Measurements from ENCODE around the gene GARNL3. TPM values are rescaled to one million over a fixed set of nuclear protein-coding genes. Genes with fewer than 3 reads are reported as not detected.

The GARNL3 gene
- total RNA-seq (2014; rRNA removed; shearing (Covaris generic)) (17.2 and 21.1 TPM in 2 replicates), total RNA-seq (2022) (16.1 and 23.2 TPM in 2 replicates), Bru-seq, nascent RNA (percentile 56 among the genes with signal in this experiment), BruChase-seq, experiment 1, labeled RNA remaining after a 6-hour chase (percentile 49 among the genes with signal in this experiment), BruChase-seq, experiment 2, labeled RNA remaining after a 2-hour chase (percentile 54 among the genes with signal in this experiment)
- long read RNA-seq, partial matches to known transcripts, result 1 of 11 reads
- long read RNA-seq, other reads (novel, unspliced or antisense), result 10 of 11 reads

GRCh38 chr9:127264462-127265219, at the start of gene GARNL3:
GARNL3 (plus strand) TSS chr9:127264774; CDS start chr9:127264878, 104 bp downstream.
- CTCF ChIA-PET (ENCODE audit: unreplicated experiment), result no interaction called here
- no peak within 1 kb of the TSS for H3K27ac ChIP-seq (ENCODE audit: low read depth, low read length, poor library complexity, severe bottlenecking)
- no peaks in the 10 kb centered on the region for H3K9me3 ChIP-seq (ENCODE audit: low read length)
- no peak within 1 kb of the TSS for H3K4me2 ChIP-seq (ENCODE audit: low read length)
- no peak within 1 kb of the TSS for H3K4me3 ChIP-seq (ENCODE audit: low read depth, low read length, poor library complexity, severe bottlenecking)
- H3K79me2 ChIP-seq (ENCODE audit: insufficient read depth, low read depth, low read length), result no peaks in the 10 kb centered on the region
- no peak within 1 kb of the TSS for H2AFZ ChIP-seq (ENCODE audit: low read length)
- peaks cover 16% of the 10 kb centered on the region for H3K4me1 ChIP-seq (ENCODE audit: insufficient read depth, low read length, poor library complexity, severe bottlenecking)
- TF ChIP-seq EZH2phosphoT487 (IDR thresholded peaks at IDR 0.05; ENCODE audit: borderline replicate concordance, low read depth, low read length) (no peak), CTCF (conservative IDR thresholded peaks at IDR 0.05; ENCODE audit: low read length) (no peak)
- no TSS peak for BruUV-seq (replicated peaks)
- intact Hi-C loops (cut with micrococcal nuclease; ENCODE audit: unreplicated experiment), result no loop called here
- H3K9me2 ChIP-seq (ENCODE audit: insufficient read depth, low read length), result no peaks in the 10 kb centered on the region
- POLR2A ChIA-PET, result no interaction called here
- DNase-seq (ENCODE audit: low spot score), result no peak
- no peaks in the 10 kb centered on the region for H4K20me1 ChIP-seq (ENCODE audit: insufficient read depth, low read length)
- H3K36me3 ChIP-seq (ENCODE audit: insufficient read depth, low read length), result no peaks in the 10 kb centered on the region

GRCh38 chr9:127215268-127216209, 49.0 kb upstream of the GARNL3 start:
- ChIA-PET CTCF (ENCODE audit: unreplicated experiment) (no interaction called here), POLR2A (interaction anchor here (0.5 to 1.5 kb wide), 4 partner anchors 18 to 154 kb away, joined by 3 to 8 read pairs (median 4); no protein-coding TSS in a partner anchor)
- no TSS peak for BruUV-seq (replicated peaks)
- peaks cover 3% of the 10 kb centered on the region for H3K4me1 ChIP-seq (ENCODE audit: insufficient read depth, low read length, poor library complexity, severe bottlenecking)
- no peak overlapping the region for H3K4me2 ChIP-seq (ENCODE audit: low read length)
- intact Hi-C loops (cut with micrococcal nuclease; ENCODE audit: unreplicated experiment), result loop anchor here (2.0 kb wide), 2 partner anchors 183 to 209 kb away; partner anchors contain the start of gene ZNF79
- no peak overlapping the region for H3K4me3 ChIP-seq (ENCODE audit: low read depth, low read length, poor library complexity, severe bottlenecking)
- DNase-seq (ENCODE audit: low spot score), result no peak
- H3K27ac ChIP-seq (ENCODE audit: low read depth, low read length, poor library complexity, severe bottlenecking), result no peak overlapping the region
- TF ChIP-seq CTCF (conservative IDR thresholded peaks at IDR 0.05; ENCODE audit: low read length), result no peak
- no peak for TF ChIP-seq EZH2phosphoT487 (IDR thresholded peaks at IDR 0.05; ENCODE audit: borderline replicate concordance, low read depth, low read length)
- no peak overlapping the region for H2AFZ ChIP-seq (ENCODE audit: low read length)
- no peaks in the 10 kb centered on the region for H3K79me2 ChIP-seq (ENCODE audit: insufficient read depth, low read depth, low read length)
- H3K9me3 ChIP-seq (ENCODE audit: low read length), result no peaks in the 10 kb centered on the region
- no peaks in the 10 kb centered on the region for H4K20me1 ChIP-seq (ENCODE audit: insufficient read depth, low read length)
- H3K9me2 ChIP-seq (ENCODE audit: insufficient read depth, low read length), result no peaks in the 10 kb centered on the region
- H3K36me3 ChIP-seq (ENCODE audit: insufficient read depth, low read length), result no peaks in the 10 kb centered on the region

All from OCI-LY7 (cell line).